GM12864 (cell line): ENCODE data around the gene SLC24A3.

Experiments
- DNase-seq: peaks from one replicate; pipeline ENCODE4 v3.0.0-alpha.2; 2011; ENCODE audit warnings: low read depth
- H3K4me3 ChIP-seq: 2 replicates; pipeline ENCODE4 v1.5.1; 2011; ENCODE audit warnings: mild to moderate bottlenecking, low read depth, low read length, control low read depth
- TF ChIP-seq, protein P1 (sequence below): IDR thresholded peaks from 2 replicates; pipeline ENCODE4 v1.5.1; 2011; ENCODE audit warnings: low read depth, mild to moderate bottlenecking, moderate library complexity, low read length, control low read depth, inconsistent platforms; ENCODE audit errors: missing control alignments

Gene SLC24A3

DNA sequence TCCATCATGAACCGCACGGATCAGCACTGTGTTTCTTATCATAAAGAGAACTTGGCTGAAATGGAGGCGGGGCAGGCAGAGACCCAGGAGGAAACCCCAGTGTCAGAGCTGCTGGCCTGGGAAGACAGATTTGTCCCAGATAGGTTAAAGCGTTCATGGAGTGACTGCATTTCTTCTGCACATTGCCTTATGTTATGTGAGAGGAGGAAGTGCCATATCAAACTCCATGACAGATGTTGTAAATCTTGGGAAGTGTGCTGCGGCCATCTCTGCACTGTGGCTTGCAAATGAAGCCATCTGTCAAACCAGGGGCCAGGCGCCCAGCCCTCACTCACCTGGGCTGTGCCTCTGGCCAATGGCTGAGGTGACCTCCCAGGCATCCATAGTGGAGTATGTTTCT lies 163.0 kb downstream of the SLC24A3 start:
- H3K4me3 ChIP-seq, result no peak overlapping the region
- DNase-seq, result no peak
- TF ChIP-seq, protein P1, sequence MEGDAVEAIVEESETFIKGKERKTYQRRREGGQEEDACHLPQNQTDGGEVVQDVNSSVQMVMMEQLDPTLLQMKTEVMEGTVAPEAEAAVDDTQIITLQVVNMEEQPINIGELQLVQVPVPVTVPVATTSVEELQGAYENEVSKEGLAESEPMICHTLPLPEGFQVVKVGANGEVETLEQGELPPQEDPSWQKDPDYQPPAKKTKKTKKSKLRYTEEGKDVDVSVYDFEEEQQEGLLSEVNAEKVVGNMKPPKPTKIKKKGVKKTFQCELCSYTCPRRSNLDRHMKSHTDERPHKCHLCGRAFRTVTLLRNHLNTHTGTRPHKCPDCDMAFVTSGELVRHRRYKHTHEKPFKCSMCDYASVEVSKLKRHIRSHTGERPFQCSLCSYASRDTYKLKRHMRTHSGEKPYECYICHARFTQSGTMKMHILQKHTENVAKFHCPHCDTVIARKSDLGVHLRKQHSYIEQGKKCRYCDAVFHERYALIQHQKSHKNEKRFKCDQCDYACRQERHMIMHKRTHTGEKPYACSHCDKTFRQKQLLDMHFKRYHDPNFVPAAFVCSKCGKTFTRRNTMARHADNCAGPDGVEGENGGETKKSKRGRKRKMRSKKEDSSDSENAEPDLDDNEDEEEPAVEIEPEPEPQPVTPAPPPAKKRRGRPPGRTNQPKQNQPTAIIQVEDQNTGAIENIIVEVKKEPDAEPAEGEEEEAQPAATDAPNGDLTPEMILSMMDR, result no peak

- H3K4me3 ChIP-seq, result no peak overlapping the region
- TF ChIP-seq, protein P1, result no peak
- no peak for DNase-seq
Measured at GRCh38 chr20:19375801-19376200, 163.4 kb downstream of the SLC24A3 start.

DNA sequence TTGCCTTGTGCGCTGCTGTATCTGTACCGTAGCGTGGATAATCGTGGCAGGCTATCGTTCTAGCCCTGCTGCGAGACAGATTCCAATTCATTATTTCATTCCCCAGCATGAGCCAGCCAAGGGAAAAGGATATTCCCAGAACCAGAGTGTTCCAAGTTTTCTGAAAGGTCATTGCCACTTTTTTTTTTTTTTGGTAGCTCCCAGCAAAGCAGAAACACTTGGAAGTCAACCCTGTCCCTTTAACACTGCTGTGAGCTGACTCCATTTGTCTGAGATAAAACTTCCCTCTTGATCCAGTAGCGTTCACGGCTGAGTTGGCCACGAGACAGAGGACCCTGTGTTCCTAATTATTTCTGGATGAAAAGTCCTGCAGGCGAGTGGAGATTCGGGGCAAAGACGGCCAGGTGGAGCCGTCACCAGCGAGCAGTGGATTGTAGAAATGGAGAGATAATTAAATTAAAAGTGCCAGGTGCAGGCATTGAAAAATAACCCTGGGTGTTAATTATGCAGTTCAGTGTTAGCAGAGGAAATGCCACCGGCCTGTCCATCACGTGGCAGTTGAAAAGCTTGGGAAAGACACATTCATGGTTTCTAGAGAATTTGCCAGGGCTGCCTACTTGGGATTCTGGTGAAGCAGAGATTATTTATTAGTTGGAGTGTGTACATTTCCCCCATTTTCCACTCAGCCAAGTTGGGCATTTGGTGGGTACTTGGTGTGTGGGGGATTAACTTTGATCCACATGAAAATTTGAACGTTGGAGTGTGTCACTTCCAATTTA lies 164.2 kb downstream of the SLC24A3 start:
- DNase-seq, result no peak
- TF ChIP-seq, protein P1, result no peak
- no peak overlapping the region for H3K4me3 ChIP-seq

DNA sequence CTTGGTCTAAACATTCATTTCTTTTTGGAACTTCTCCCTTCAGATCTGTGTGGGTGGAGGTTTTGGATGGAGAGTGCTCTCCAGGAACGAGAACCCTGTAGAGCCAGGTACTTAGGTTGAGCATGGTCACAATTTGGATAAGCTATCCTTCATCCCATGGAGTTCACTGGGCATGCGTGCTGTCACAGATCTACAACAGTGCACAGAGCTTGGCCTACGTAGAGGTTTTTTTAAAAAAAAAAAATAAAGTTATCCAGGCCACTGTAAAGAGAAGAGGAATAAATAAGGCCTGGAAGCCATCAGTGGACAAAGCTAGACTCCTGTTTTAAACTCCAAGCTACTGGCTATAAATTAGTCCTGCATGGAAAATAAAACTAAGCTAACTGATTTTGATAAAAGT lies 165.6 kb downstream of the SLC24A3 start:
- H3K4me3 ChIP-seq, result no peak overlapping the region
- TF ChIP-seq, protein P1, result no peak

DNA sequence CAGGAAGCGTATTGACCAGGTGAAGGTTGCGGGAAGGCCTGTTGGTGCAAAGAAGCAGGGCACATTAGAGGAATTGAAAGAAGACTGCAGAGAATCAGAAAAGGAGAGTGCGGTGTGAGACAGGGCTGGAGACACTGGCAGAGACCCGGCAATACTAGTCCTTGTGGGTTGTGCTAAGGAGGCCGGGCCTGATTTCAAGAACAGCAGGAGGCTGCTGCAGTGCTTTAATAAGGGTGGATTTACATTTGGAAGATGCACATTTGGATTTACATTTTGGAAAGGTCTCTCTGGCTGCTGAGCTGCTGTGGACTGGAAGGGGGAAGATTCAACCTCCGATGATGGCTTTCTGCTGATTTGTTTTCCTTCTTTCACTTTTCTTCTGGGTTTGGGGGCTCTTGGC lies 167.8 kb downstream of the SLC24A3 start:
- DNase-seq, result no peak
- no peak overlapping the region for H3K4me3 ChIP-seq
- TF ChIP-seq, protein P1, result no peak

More for the DNA sequence above, 165.6 kb downstream of the SLC24A3 start:
- DNase-seq, result no peak

- H3K4me3 ChIP-seq, result no peak overlapping the region
- DNase-seq, result no peak
- TF ChIP-seq, protein P1, result no peak
Measured at GRCh38 chr20:19381947-19382346, 169.5 kb downstream of the SLC24A3 start.
